K562 (cell line): ENCODE results near the gene CRX. TPM values are rescaled to one million over a fixed set of nuclear protein-coding genes. Genes with fewer than 3 reads are reported as not detected.

Source experiments
- BCOR ChIP-seq: fragments of 450-650 bp; IDR thresholded peaks from 2 replicates; pipeline ENCODE4 v1.6.1; 2016
- ETV6 ChIP-seq, 3 experiments: fragments of 150-350 bp in 1 of 3; sonication (generic) in 1 of 3; formaldehyde crosslinking in 1 of 3; IDR thresholded peaks; 2 replicates each; pipeline versions ENCODE4 v1.6.1 to v1.8.0; 2014 to 2022; ENCODE audit warnings: borderline replicate concordance in 2 of 3, low read depth in 2 of 3, antibody characterized with exemption in 1 of 3, low read length in 1 of 3, mild to moderate bottlenecking in 1 of 3, missing genetic modification reagents in 1 of 3
- GTF2A2 ChIP-seq: IDR thresholded peaks from 2 replicates; pipeline ENCODE4 v1.6.1; 2016; ENCODE audit warnings: mild to moderate bottlenecking, missing genetic modification characterization, missing compliant biosample characterization
- HDAC3 ChIP-seq: fragments of 450-650 bp; IDR thresholded peaks from 2 replicates; pipeline ENCODE4 v1.6.1; 2018; ENCODE audit warnings: borderline replicate concordance, mild to moderate bottlenecking, moderate library complexity; ENCODE audit not compliant: partially characterized antibody
- KDM2B ChIP-seq: fragments of 250-450 bp; sonication (Bioruptor Pico); IDR thresholded peaks from 2 replicates; pipeline ENCODE4 v1.8.0; 2021; ENCODE audit warnings: mild to moderate bottlenecking, moderate library complexity
- NONO ChIP-seq, 2 experiments: fragments of 200-400 bp in 1 of 2; fragments of 450-650 bp in 1 of 2; formaldehyde crosslinking in 1 of 2; IDR thresholded peaks; 2 replicates each; pipeline ENCODE4 v1.6.1; 2017; ENCODE audit warnings: low read depth in 2 of 2, mild to moderate bottlenecking in 2 of 2, moderate library complexity in 2 of 2, low read length in 1 of 2
- PML ChIP-seq: IDR thresholded peaks from 2 replicates; pipeline ENCODE4 v1.6.1; 2012; ENCODE audit warnings: low read length, inconsistent platforms
- POLR2H ChIP-seq: IDR thresholded peaks from 2 replicates; pipeline ENCODE4 v1.6.1; 2016; ENCODE audit warnings: missing genetic modification characterization, low read depth, mild to moderate bottlenecking, control low read depth, missing compliant biosample characterization, moderate library complexity
- RUNX1 ChIP-seq: sonication (generic); IDR thresholded peaks from 2 replicates; pipeline ENCODE4 v1.6.1; 2016; ENCODE audit warnings: antibody characterized with exemption, low read depth
- SIN3A ChIP-seq, 2 experiments: fragments of 150-350 bp in 1 of 2; IDR thresholded peaks; 2 replicates each; pipeline ENCODE4 v1.6.1; 2011 to 2016; ENCODE audit warnings: borderline replicate concordance in 2 of 2, low read depth in 2 of 2, low read length in 2 of 2, mild to moderate bottlenecking in 2 of 2, moderate library complexity in 2 of 2; ENCODE audit not compliant: control insufficient read depth in 1 of 2
- SMARCE1 ChIP-seq: fragments of 450-650 bp; IDR thresholded peaks from 2 replicates; pipeline ENCODE4 v1.7.1; 2016; ENCODE audit warnings: mild to moderate bottlenecking
- TEAD2 ChIP-seq: fragments of 450-650 bp; IDR thresholded peaks from 2 replicates; pipeline ENCODE4 v1.6.1; 2016; ENCODE audit warnings: missing genetic modification characterization, control low read depth, missing compliant biosample characterization
- ZNF445 ChIP-seq: fragments of 250-450 bp; sonication (Bioruptor Pico); IDR thresholded peaks from 2 replicates; pipeline ENCODE4 v1.4.0; 2020; ENCODE audit warnings: low read depth, mild to moderate bottlenecking, moderate library complexity
- polyA plus RNA-seq, 8 experiments: library from polyadenylated mRNA; depleted of rRNA in 4 of 8; stranded (reverse) in 5 of 8; unstranded in 3 of 8; fragments of >200 nt; fragmentation: Nextera tagmentation in 2 of 8; fragmentation: Illumina TruSeq in 1 of 8; extraction: Ambion mirVana in 2 of 8; extraction: Trizol in 1 of 8; gene quantifications; 2 replicates each; pipeline versions ENCODE4 v1.2.1 to v1.2.3, GENCODE V29; 2011 to 2014; ENCODE audit warnings: inconsistent platforms in 1 of 8, missing spikeins in 1 of 8
- total RNA-seq, 7 experiments: library from RNA; depleted of rRNA in 6 of 7; stranded (reverse); fragments of >200 nt in 6 of 7; fragmentation: Illumina TruSeq in 2 of 7; extraction: Trizol in 2 of 7; gene quantifications; 2 replicates each; pipeline versions ENCODE4 v1.2.1 to v1.2.3, GENCODE V29; 2011 to 2021; ENCODE audit warnings: low replicate concordance in 1 of 7
- TF ChIP-seq, protein P1 (sequence below), 2 experiments: fragments of 450-650 bp; IDR thresholded peaks; 2 replicates each; pipeline ENCODE4 v1.6.1; 2016; ENCODE audit warnings: mild to moderate bottlenecking in 2 of 2, borderline replicate concordance in 1 of 2, low read depth in 1 of 2, moderate library complexity in 1 of 2
- TF ChIP-seq, protein P2 (sequence below): fragments of 250-450 bp; sonication (Bioruptor Pico); IDR thresholded peaks from 2 replicates; pipeline ENCODE4 v1.8.0; 2021; ENCODE audit warnings: moderate library complexity, mild to moderate bottlenecking, inconsistent platforms
- TF ChIP-seq, protein P3 (sequence below): fragments of 200-800 bp; sonication (Bioruptor generic); IDR thresholded peaks from 2 replicates; pipeline ENCODE4 v1.6.1; 2017; ENCODE audit warnings: missing genetic modification characterization, missing compliant biosample characterization

CRX gene
- total and polyA plus RNA-seq, 9 of the 15 experiments (the other 6 are each of a cell fraction or from before 2014, with no cell fraction given) = 0.01 TPM; not detected in 8

DNA sequence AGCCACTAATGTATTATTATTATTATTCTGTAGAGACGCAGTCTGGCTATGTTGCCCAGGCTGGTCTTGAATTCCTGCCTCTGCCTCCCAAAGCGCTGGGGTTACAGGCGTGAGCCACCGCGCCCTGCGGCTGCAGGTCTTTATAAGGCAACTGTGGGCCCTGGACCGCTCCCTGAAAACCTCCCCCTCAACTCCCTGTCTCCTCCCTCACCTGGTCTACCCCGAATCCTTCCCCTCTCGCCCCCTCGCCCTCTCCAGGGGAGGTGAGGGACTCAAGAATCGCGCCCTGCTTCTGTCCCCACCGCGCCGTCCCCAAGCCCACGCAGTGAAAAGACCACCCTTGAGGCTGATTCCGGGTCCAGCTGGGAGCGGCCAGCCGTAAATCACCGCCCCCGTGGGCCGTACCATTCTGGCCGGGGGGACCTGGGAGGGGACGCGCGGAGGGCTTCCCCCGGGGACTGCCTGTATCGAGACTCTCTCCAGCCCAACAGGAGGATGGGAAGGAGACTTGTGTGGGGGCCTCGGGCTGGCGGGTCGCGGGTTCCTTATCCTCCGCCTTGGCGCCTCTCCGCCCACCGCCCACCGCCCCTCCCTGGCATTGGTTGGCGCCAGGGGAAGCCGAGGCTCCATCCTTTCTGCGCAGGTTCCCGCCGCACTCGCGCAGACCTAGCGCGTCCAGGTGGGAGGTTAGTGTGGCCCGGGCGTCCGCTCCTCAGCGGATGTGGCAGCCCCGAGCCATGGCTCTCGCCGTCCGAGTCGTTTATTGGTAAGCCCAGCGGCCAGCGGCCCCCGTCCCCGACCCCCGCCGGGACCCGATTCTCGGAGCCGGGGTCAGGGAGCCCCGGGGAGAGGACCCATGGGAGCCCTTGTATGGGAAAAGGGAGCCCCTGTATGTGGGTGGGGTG is 43.4 kb upstream of the CRX start, which contains the start of gene SELENOW (continued):
- TF ChIP-seq, protein P1, sequence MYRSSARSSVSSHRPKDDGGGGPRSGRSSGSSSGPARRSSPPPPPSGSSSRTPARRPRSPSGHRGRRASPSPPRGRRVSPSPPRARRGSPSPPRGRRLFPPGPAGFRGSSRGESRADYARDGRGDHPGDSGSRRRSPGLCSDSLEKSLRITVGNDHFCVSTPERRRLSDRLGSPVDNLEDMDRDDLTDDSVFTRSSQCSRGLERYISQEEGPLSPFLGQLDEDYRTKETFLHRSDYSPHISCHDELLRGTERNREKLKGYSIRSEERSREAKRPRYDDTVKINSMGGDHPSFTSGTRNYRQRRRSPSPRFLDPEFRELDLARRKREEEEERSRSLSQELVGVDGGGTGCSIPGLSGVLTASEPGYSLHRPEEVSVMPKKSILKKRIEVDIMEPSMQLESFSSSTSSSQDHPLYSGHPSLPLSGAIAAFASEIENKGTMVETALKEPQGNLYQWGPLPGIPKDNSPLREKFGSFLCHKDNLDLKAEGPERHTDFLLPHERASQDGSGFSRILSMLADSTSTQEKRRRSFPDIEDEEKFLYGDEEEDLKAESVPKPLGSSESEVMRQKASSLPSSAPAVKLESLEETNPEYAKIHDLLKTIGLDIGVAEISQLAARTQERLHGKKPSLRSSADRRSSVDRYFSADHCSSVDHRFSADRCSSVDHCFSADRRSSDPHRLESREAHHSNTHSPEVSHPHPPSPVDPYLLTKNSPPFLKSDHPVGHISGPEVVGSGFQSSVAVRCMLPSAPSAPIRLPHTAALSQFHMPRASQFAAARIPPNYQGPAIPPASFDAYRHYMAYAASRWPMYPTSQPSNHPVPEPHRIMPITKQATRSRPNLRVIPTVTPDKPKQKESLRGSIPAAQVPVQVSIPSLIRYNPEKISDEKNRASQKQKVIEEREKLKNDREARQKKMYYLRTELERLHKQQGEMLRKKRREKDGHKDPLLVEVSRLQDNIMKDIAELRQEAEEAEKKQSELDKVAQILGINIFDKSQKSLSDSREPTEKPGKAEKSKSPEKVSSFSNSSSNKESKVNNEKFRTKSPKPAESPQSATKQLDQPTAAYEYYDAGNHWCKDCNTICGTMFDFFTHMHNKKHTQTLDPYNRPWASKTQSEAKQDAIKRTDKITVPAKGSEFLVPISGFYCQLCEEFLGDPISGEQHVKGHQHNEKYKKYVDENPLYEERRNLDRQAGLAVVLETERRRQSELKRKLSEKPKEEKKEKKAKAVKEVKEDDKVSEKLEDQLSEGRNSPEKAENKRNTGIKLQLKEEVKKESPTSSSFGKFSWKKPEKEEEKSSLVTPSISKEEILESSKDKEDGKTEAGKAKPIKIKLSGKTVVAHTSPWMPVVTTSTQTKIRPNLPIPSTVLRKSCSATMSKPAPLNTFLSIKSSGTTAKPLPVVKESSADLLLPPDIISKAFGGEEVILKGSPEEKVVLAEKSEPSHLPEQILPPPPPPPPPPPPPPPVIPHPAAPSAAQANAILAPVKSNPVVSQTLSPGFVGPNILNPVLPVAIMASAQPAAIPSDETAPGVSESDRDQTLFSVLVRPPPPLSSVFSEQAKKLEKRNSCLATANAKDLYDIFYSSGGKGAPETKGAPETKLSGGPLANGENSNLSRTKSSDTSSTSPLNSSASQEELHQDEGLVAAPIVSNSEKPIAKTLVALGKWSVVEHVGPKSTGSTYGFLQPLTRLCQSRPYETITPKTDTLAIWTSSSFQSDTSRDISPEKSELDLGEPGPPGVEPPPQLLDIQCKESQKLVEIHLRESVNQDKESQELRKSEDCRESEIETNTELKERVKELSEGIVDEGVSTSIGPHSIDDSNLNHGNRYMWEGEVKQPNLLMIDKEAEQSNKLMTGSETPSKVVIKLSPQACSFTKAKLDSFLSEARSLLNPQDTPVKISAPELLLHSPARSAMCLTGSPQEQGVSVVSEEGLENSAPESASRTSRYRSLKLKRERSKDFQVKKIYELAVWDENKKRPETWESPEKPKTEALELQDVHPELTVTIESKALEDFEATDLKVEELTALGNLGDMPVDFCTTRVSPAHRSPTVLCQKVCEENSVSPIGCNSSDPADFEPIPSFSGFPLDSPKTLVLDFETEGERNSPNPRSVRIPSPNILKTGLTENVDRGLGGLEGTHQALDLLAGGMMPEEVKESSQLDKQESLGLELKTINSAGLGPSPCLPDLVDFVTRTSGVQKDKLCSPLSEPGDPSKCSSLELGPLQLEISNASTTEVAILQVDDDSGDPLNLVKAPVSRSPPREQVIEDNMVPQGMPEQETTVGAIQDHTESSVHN (IDR thresholded peaks at IDR 0.05; ENCODE audit: borderline replicate concordance in 1 of 2, low read depth in 1 of 2) = no peak
- TF ChIP-seq BCOR (peak; percentile 55), HDAC3 (no peak), POLR2H (tag) (peak; percentile 42; the same call in 1 of the 2 replicates), GTF2A2 (0 out of 2 replicates have a peak, but pooled peaks have one; percentile 50), ZNF445 (no peak), RUNX1 (peak; percentile 19; the same call in 1 of the 2 replicates), ETV6 (IDR thresholded peaks at IDR 0.05; ENCODE audit: borderline replicate concordance in 1 of 2, low read depth in 2 of 2, low read length in 1 of 2) (no peak), ETV6 (CRISPR knock-in tag; IDR thresholded peaks at IDR 0.05; ENCODE audit: borderline replicate concordance) (no peak), NONO (IDR thresholded peaks at IDR 0.05; ENCODE audit: low read depth in 2 of 2, low read length in 1 of 2) (peak; percentile 70 to 100; a peak in 3 of 4 replicates), TEAD2 (tag) (no peak), KDM2B (CRISPR knock-in tag) (peak; percentile 85; the same call in 1 of the 2 replicates), SMARCE1 (0 out of 2 replicates have a peak, but pooled peaks have one; percentile 54), SIN3A (IDR thresholded peaks at IDR 0.05; ENCODE audit: borderline replicate concordance in 2 of 2, control insufficient read depth in 1 of 2, low read depth in 2 of 2, low read length in 2 of 2) (peak; percentile 51 to 80; a peak in 2 of 4 replicates), PML (peak; percentile 54; the same call in 1 of the 2 replicates)
- TF ChIP-seq, protein P2, sequence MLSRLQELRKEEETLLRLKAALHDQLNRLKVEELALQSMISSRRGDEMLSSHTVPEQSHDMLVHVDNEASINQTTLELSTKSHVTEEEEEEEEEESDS (CRISPR knock-in tag) = no peak
- TF ChIP-seq, protein P3, sequence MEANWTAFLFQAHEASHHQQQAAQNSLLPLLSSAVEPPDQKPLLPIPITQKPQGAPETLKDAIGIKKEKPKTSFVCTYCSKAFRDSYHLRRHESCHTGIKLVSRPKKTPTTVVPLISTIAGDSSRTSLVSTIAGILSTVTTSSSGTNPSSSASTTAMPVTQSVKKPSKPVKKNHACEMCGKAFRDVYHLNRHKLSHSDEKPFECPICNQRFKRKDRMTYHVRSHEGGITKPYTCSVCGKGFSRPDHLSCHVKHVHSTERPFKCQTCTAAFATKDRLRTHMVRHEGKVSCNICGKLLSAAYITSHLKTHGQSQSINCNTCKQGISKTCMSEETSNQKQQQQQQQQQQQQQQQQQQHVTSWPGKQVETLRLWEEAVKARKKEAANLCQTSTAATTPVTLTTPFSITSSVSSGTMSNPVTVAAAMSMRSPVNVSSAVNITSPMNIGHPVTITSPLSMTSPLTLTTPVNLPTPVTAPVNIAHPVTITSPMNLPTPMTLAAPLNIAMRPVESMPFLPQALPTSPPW = peak; percentile 54
